ENCODE measurements around the gene SEMA3E. TPM values are rescaled to one million over a fixed set of nuclear protein-coding genes. Genes with fewer than 3 reads are reported as not detected.
"Not testable (repeated sequence)": the region's sequence is repeated elsewhere in the genome, so short reads cannot be mapped to it uniquely, and the experiment has no call there.

Gene SEMA3E
- 0.13 TPM for polyA plus RNA-seq (2013, experiment 1 of 2; ENCODE audit: insufficient read length)
- polyA plus RNA-seq (2013, experiment 2 of 2; ENCODE audit: insufficient read length), result 0.41 TPM

- peak; percentile 50 for DNase-seq
Observed at GRCh38 chr7:83648464-83649241, at the start of gene SEMA3E. TSS of gene SEMA3E (minus strand) at chr7:83649139.

- DNase-seq, result no peak
Observed at GRCh38 chr7:83697804-83698530, 49.0 kb upstream of the SEMA3E start.

GRCh38 chr7:83696101-83696500 is 47.2 kb upstream of the SEMA3E start:
- no peak for DNase-seq

- DNase-seq, result no peak
Observed at GRCh38 chr7:83695128-83695960, 46.4 kb upstream of the SEMA3E start.

- no peak for DNase-seq
Observed at GRCh38 chr7:83693256-83693655, 44.3 kb upstream of the SEMA3E start.

- no peak for DNase-seq
Observed at GRCh38 chr7:83691095-83691494, 42.2 kb upstream of the SEMA3E start.

GRCh38 chr7:83689855-83690254 is 40.9 kb upstream of the SEMA3E start:
- DNase-seq, result no peak

GRCh38 chr7:83686416-83686815 is 37.5 kb upstream of the SEMA3E start:
- DNase-seq, result no peak

GRCh38 chr7:83684928-83685327 is 36.0 kb upstream of the SEMA3E start:
- DNase-seq, result no peak

GRCh38 chr7:83681200-83681778 is 32.4 kb upstream of the SEMA3E start:
- no peak for DNase-seq

- peak; percentile 96 for DNase-seq
Observed at GRCh38 chr7:83677180-83677866, 28.4 kb upstream of the SEMA3E start.

- not testable (repeated sequence) for DNase-seq
Observed at GRCh38 chr7:83673291-83673690, 24.4 kb upstream of the SEMA3E start.

- DNase-seq, result no peak
Observed at GRCh38 chr7:83672157-83672556, 23.2 kb upstream of the SEMA3E start.

- DNase-seq, result no peak
Observed at GRCh38 chr7:83663131-83663530, 14.2 kb upstream of the SEMA3E start.

- no peak for DNase-seq
Observed at GRCh38 chr7:83658126-83658525, 9.2 kb upstream of the SEMA3E start.

- peak; percentile 48 for DNase-seq
Observed at GRCh38 chr7:83655951-83656556, 7.1 kb upstream of the SEMA3E start.

- DNase-seq, result no peak
Observed at GRCh38 chr7:83652481-83652880, 3.5 kb upstream of the SEMA3E start.

- DNase-seq, result no peak
Observed at GRCh38 chr7:83649701-83650100, 762 bp upstream of the SEMA3E start.

GRCh38 chr7:83646027-83646426 is 2.9 kb downstream of the SEMA3E start:
- no peak for DNase-seq

- no peak for DNase-seq
Observed at GRCh38 chr7:83643739-83644138, 5.2 kb downstream of the SEMA3E start.

GRCh38 chr7:83643012-83643411 is 5.9 kb downstream of the SEMA3E start:
- DNase-seq, result no peak
